Calu3 (cell line): ENCODE measurements around the gene CDH19. TPM values are rescaled to one million over a fixed set of nuclear protein-coding genes. Genes with fewer than 3 reads are reported as not detected.

ENCODE experiments used
- BruUV-seq: library from RNA; stranded (reverse); fragments of 400-500 nt; replicated peaks from 2 replicates; lab custom pipeline; 2021; lab: Mats Ljungman, UMichigan
- CTCF ChIA-PET: fragments of 300-600 bp; sonication (Branson Sonifier 250); formaldehyde crosslinking; loops from one replicate; lab custom pipeline; 2022; ENCODE audit warnings: antibody characterized with exemption; lab: Charles Lee
- DNase-seq: peaks from one replicate; pipeline ENCODE4 v3.0.0; 2022
- H3K27ac Mint-ChIP-seq: one replicate; pipeline ENCODE4 v1.8.0; 2022; ENCODE audit warnings: mixed read lengths; ENCODE audit not compliant: unreplicated experiment
- H3K27me3 Mint-ChIP-seq: one replicate; pipeline ENCODE4 v1.8.0; 2022; ENCODE audit warnings: mixed read lengths; ENCODE audit not compliant: unreplicated experiment
- H3K36me3 Mint-ChIP-seq: one replicate; pipeline ENCODE4 v1.8.0; 2022; ENCODE audit warnings: mild to moderate bottlenecking, moderate library complexity, mixed read lengths; ENCODE audit not compliant: insufficient read depth, unreplicated experiment
- H3K4me1 Mint-ChIP-seq: one replicate; pipeline ENCODE4 v1.8.0; 2022; ENCODE audit warnings: mild to moderate bottlenecking, low read depth, mixed read lengths; ENCODE audit not compliant: unreplicated experiment
- H3K4me3 Mint-ChIP-seq: one replicate; pipeline ENCODE4 v1.8.0; 2022; ENCODE audit warnings: mild to moderate bottlenecking, low read depth, moderate library complexity, mixed read lengths; ENCODE audit not compliant: unreplicated experiment
- H3K9me3 Mint-ChIP-seq: one replicate; pipeline ENCODE4 v1.8.0; 2022; ENCODE audit warnings: low read depth, mixed read lengths; ENCODE audit not compliant: unreplicated experiment
- intact Hi-C: fragments of 100-400 bp; cut with micrococcal nuclease; formaldehyde crosslinking; loops from one replicate; pipeline ENCODE4 v1.10.0; 2022; ENCODE audit not compliant: unreplicated experiment
- total RNA-seq: library from RNA; stranded (reverse); gene quantifications from 2 replicates; pipeline ENCODE4 v1.2.3, GENCODE V29; 2022
- TF ChIP-seq, protein P1 (sequence below): fragments of 200-600 bp; IDR thresholded peaks from one replicate; pipeline ENCODE4 v1.8.0; 2022; ENCODE audit warnings: antibody characterized with exemption; ENCODE audit not compliant: unreplicated experiment

CDH19 gene
- total RNA-seq, 1 experiment from 2014 or later, result 0.33 TPM

DNA sequence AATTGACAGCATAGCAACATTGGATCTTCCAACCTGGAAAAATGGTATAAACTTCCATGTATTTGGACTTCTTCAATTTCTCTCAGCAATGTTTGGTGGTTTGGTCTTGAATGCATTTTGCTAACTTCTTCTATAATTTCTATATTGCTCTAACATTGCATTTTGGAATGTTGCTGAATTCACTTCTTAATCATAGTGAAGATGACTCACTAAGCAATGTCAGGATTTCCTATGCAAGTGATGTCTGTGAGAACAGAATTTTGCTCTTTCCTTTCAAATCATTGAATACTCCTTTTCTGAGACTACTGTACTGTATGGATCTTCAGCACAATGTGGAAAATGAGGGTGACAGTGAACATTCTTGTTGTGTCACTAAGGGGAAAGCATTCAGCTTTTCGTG is 28.9 kb upstream of the CDH19 start:
- no peak overlapping the region for H3K27ac Mint-ChIP-seq
- no TSS peak for BruUV-seq
- CTCF ChIA-PET, result no interaction called here

DNA sequence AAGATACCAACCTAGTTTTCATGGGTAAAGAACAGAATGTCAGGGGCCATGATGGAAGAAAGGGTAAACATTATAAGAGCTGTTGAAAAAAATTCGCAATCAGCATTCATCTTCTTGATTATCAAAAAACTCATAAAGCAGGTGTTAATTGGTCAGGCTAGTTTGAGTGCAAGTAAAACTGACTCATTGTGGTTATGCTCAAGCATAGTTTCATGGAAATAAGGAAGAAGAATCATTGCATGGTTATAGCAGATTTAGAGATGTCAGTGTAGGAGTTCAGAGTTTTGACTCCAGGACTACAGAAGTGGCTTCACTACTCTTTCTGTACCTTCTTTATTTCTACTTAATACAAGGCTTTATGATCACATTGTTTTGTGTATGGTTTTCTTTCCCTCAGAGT is 26.9 kb upstream of the CDH19 start:
- H3K4me3 Mint-ChIP-seq, result no peak overlapping the region
- DNase-seq, result no peak
- H3K4me1 Mint-ChIP-seq, result peaks cover 15% of the 10 kb centered on the region
- no peaks in the 10 kb centered on the region for H3K27me3 Mint-ChIP-seq
- H3K27ac Mint-ChIP-seq, result no peak overlapping the region
- H3K9me3 Mint-ChIP-seq, result peaks cover 3% of the 10 kb centered on the region
- intact Hi-C loops, result no loop called here
- CTCF ChIA-PET, result no interaction called here
- no TSS peak for BruUV-seq
- H3K36me3 Mint-ChIP-seq, result no peaks in the 10 kb centered on the region
- TF ChIP-seq, protein P1, sequence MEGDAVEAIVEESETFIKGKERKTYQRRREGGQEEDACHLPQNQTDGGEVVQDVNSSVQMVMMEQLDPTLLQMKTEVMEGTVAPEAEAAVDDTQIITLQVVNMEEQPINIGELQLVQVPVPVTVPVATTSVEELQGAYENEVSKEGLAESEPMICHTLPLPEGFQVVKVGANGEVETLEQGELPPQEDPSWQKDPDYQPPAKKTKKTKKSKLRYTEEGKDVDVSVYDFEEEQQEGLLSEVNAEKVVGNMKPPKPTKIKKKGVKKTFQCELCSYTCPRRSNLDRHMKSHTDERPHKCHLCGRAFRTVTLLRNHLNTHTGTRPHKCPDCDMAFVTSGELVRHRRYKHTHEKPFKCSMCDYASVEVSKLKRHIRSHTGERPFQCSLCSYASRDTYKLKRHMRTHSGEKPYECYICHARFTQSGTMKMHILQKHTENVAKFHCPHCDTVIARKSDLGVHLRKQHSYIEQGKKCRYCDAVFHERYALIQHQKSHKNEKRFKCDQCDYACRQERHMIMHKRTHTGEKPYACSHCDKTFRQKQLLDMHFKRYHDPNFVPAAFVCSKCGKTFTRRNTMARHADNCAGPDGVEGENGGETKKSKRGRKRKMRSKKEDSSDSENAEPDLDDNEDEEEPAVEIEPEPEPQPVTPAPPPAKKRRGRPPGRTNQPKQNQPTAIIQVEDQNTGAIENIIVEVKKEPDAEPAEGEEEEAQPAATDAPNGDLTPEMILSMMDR, result no peak

More for the DNA sequence above, 28.9 kb upstream of the CDH19 start:
- peaks cover 15% of the 10 kb centered on the region for H3K4me1 Mint-ChIP-seq
- H3K9me3 Mint-ChIP-seq, result peaks cover 6% of the 10 kb centered on the region
- H3K27me3 Mint-ChIP-seq, result no peaks in the 10 kb centered on the region
- TF ChIP-seq, protein P1, result no peak
- DNase-seq, result no peak
- H3K36me3 Mint-ChIP-seq, result no peaks in the 10 kb centered on the region
- intact Hi-C loops, result no loop called here
- no peak overlapping the region for H3K4me3 Mint-ChIP-seq

DNA sequence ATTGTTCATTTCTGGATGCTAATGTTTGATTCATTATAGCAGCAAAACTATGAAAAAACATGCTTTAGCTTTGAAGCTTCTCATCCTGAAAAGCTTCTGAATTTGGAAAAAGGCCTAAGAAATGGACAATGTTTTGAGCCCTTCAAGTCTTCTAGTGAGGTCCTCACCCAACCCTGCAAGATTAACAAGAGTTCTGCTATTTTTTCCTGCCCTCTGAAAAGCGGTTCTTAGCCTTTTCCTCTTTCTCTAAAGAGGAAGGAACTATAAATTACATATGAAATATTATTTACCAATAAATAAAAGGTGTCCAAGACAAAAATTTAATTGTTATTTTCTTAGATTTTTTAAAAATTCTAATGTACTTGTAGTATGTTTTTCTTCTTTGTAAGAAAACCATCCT is 19.9 kb upstream of the CDH19 start:
- Mint-ChIP-seq H3K4me3 (no peak overlapping the region), H3K9me3 (peaks cover 3% of the 10 kb centered on the region), H3K27ac (no peak overlapping the region), H3K36me3 (peaks cover 5% of the 10 kb centered on the region), H3K4me1 (peaks cover 17% of the 10 kb centered on the region), H3K27me3 (no peaks in the 10 kb centered on the region)
- BruUV-seq, result no TSS peak
- intact Hi-C loops, result no loop called here
- DNase-seq, result no peak
- CTCF ChIA-PET, result interaction anchor here (0.6 kb wide), 1 partner anchor 12 kb away, joined by 9 read pairs; no protein-coding TSS in a partner anchor
- TF ChIP-seq, protein P1, result no peak

DNA sequence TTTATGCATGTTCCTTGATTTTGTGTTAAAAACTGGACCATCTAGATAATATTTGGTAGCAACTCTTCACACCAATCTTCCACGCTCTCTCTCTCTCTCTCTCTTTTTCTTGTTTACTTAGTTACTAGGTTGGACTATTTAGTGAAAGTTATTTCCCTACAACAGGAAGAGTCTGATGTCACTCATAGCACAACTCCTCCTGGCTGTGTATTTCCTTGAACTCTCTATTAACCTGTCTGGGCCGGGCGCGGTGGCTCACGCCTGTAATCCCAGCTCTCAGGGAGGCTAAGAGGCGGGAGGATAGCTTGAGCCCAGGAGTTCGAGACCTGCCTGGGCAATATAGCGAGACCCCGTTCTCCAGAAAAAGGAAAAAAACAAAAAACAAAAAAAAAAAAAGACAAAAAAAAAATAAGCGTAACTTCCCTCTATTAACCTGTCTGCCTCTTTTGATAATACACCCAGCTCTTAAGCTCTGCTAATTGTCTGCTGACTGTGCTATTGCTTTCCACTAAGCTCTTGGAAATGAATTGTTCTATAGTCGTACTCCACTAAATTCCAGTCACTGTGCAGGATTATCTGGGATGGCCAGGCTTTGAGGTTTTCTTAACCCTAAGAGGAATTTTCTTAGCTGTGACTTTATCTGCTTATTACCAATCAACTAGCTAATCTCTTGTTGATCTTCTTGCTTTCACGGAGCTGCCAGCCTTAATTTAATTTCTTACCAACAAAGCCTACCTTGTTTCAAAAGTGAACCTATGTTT is 18.1 kb upstream of the CDH19 start:
- Mint-ChIP-seq H3K4me1 (peaks cover 22% of the 10 kb centered on the region), H3K27me3 (no peaks in the 10 kb centered on the region), H3K4me3 (no peak overlapping the region), H3K36me3 (peaks cover 5% of the 10 kb centered on the region), H3K9me3 (peaks cover 5% of the 10 kb centered on the region), H3K27ac (peak overlapping the region; percentile 15)
- DNase-seq, result no peak
- CTCF ChIA-PET, result no interaction called here
- BruUV-seq, result no TSS peak
- intact Hi-C loops, result no loop called here
- TF ChIP-seq, protein P1, result no peak
